ENCODE results near the gene LAMA5. TPM values are rescaled to one million over a fixed set of nuclear protein-coding genes. Genes with fewer than 3 reads are reported as not detected.

The LAMA5 gene
- total RNA-seq, 2 donors from 2014 or later = 315 to 369 TPM

- WGBS, 2 experiments (ENCODE audit: insufficient coverage in 1 of 2, insufficient read length in 1 of 2) = 83 to 89% methylated on average over 9 to 19 of the region's 19 CpGs
- Histone ChIP-seq H3K27me3 (ENCODE audit: control insufficient read depth, insufficient read depth, low read length, poor library complexity, severe bottlenecking) (peaks cover 6% of the 10 kb centered on the region), H3K9ac (ENCODE audit: extremely low read depth, low read length, poor library complexity, severe bottlenecking) (no peak overlapping the region), H3K36me3 (ENCODE audit: control insufficient read depth, insufficient read depth, low read length) (no peaks in the 10 kb centered on the region), H3K4me3 (ENCODE audit: low read length) (no peak overlapping the region), H3K4me1 (ENCODE audit: control insufficient read depth, insufficient read depth, low read length) (peaks cover 3% of the 10 kb centered on the region), H3K9me3 (ENCODE audit: control insufficient read depth, low read length) (no peaks in the 10 kb centered on the region), H3K27ac (ENCODE audit: low read depth, low read length) (no peak overlapping the region)
- no peak for TF ChIP-seq CTCF (conservative IDR thresholded peaks at IDR 0.05)
- H3K27me3 Mint-ChIP-seq (ENCODE audit: insufficient read depth) = peaks cover 14% of the 10 kb centered on the region
- no peak for DNase-seq
- H3K27ac Mint-ChIP-seq = no peak overlapping the region
- peaks cover 4% of the 10 kb centered on the region for H3K4me1 Mint-ChIP-seq
- no peak overlapping the region for H3K4me3 Mint-ChIP-seq
- no peaks in the 10 kb centered on the region for H3K36me3 Mint-ChIP-seq (ENCODE audit: low read depth)
- H3K9me3 Mint-ChIP-seq = no peaks in the 10 kb centered on the region
Observed at GRCh38 chr20:62410746-62411478, 43.8 kb upstream of the LAMA5 start.

- H3K9me3 Mint-ChIP-seq = no peaks in the 10 kb centered on the region
- Histone ChIP-seq H3K9ac (ENCODE audit: extremely low read depth, low read length, poor library complexity, severe bottlenecking) (no peak overlapping the region), H3K4me3 (ENCODE audit: low read length) (no peak overlapping the region), H3K27me3 (ENCODE audit: control insufficient read depth, insufficient read depth, low read length, poor library complexity, severe bottlenecking) (peaks cover 6% of the 10 kb centered on the region), H3K4me1 (ENCODE audit: control insufficient read depth, insufficient read depth, low read length) (peaks cover 4% of the 10 kb centered on the region), H3K36me3 (ENCODE audit: control insufficient read depth, insufficient read depth, low read length) (no peaks in the 10 kb centered on the region), H3K9me3 (ENCODE audit: control insufficient read depth, low read length) (no peaks in the 10 kb centered on the region), H3K27ac (ENCODE audit: low read depth, low read length) (no peak overlapping the region)
- H3K27me3 Mint-ChIP-seq (ENCODE audit: insufficient read depth) = peaks cover 14% of the 10 kb centered on the region
- DNase-seq = peak; percentile 88
- peak; percentile 80 for TF ChIP-seq CTCF (conservative IDR thresholded peaks at IDR 0.05)
- H3K27ac Mint-ChIP-seq = no peak overlapping the region
- 42 to 55% methylated on average over 16 to 30 of the region's 30 CpGs for WGBS, 2 experiments (ENCODE audit: insufficient coverage in 1 of 2, insufficient read length in 1 of 2)
- H3K4me3 Mint-ChIP-seq = no peak overlapping the region
- H3K36me3 Mint-ChIP-seq (ENCODE audit: low read depth) = peaks cover 1% of the 10 kb centered on the region
- H3K4me1 Mint-ChIP-seq = peaks cover 6% of the 10 kb centered on the region
Observed at GRCh38 chr20:62409931-62410745, 43.0 kb upstream of the LAMA5 start.

- Mint-ChIP-seq H3K27ac (no peak overlapping the region), H3K4me3 (no peak overlapping the region), H3K36me3 (ENCODE audit: low read depth) (peaks cover 2% of the 10 kb centered on the region), H3K4me1 (peaks cover 6% of the 10 kb centered on the region), H3K27me3 (ENCODE audit: insufficient read depth) (peaks cover 14% of the 10 kb centered on the region), H3K9me3 (no peaks in the 10 kb centered on the region)
- no peak for DNase-seq
- Histone ChIP-seq H3K4me3 (ENCODE audit: low read length) (no peak overlapping the region), H3K36me3 (ENCODE audit: control insufficient read depth, insufficient read depth, low read length) (no peaks in the 10 kb centered on the region), H3K9ac (ENCODE audit: extremely low read depth, low read length, poor library complexity, severe bottlenecking) (no peak overlapping the region), H3K9me3 (ENCODE audit: control insufficient read depth, low read length) (no peaks in the 10 kb centered on the region), H3K4me1 (ENCODE audit: control insufficient read depth, insufficient read depth, low read length) (peaks cover 4% of the 10 kb centered on the region), H3K27ac (ENCODE audit: low read depth, low read length) (no peak overlapping the region), H3K27me3 (ENCODE audit: control insufficient read depth, insufficient read depth, low read length, poor library complexity, severe bottlenecking) (peaks cover 6% of the 10 kb centered on the region)
- TF ChIP-seq CTCF (conservative IDR thresholded peaks at IDR 0.05) = no peak
- WGBS, 2 experiments (ENCODE audit: insufficient coverage in 1 of 2, insufficient read length in 1 of 2) = 86 to 89% methylated on average over 11 to 12 of the region's 12 CpGs
Observed at GRCh38 chr20:62409086-62409853, 42.2 kb upstream of the LAMA5 start.

Data from endodermal cell (in vitro differentiated cells).